PFSK-1 (cell line): ENCODE data around the gene CDKN2B-AS1.

ENCODE experiments used
- POLR2AphosphoS5 ChIP-seq: IDR thresholded peaks from 2 replicates; pipeline ENCODE4 v1.6.1; 2012; ENCODE audit warnings: low read depth, mild to moderate bottlenecking, control low read depth, low read length, moderate library complexity
- REST ChIP-seq, 2 experiments: IDR thresholded peaks; 2 replicates each; pipeline versions ENCODE4 v1.6.1 to v1.8.0; 2011 to 2012; ENCODE audit warnings: low read depth in 2 of 2, low read length in 2 of 2, control low read depth in 1 of 2, inconsistent platforms in 1 of 2, mild to moderate bottlenecking in 1 of 2, moderate library complexity in 1 of 2; ENCODE audit not compliant: insufficient read depth in 1 of 2

GRCh38 chr9:21995666-21996398 is 1.2 kb downstream of the CDKN2B-AS1 start:
- TF ChIP-seq POLR2AphosphoS5 = no peak
- TF ChIP-seq REST (IDR thresholded peaks at IDR 0.05; ENCODE audit: insufficient read depth in 1 of 2, low read depth in 2 of 2, low read length in 2 of 2) = no peak
